Keratinocyte (primary cell): ENCODE data around the gene PAX5. TPM values are rescaled to one million over a fixed set of nuclear protein-coding genes. Genes with fewer than 3 reads are reported as not detected.

ENCODE experiments used
- DNase-seq: peaks from one replicate; pipeline ENCODE4 v3.0.0-alpha.2; 2011; ENCODE audit warnings: low read depth, missing footprints, low spot score
- FAIRE-seq: peaks from 2 replicates; lab custom pipeline; 2011; peaks lifted over from hg19 to GRCh38; lab: Jason Lieb, UNC
- H2AFZ ChIP-seq: 2 replicates; pipeline ENCODE4 v1.6.0; 2012; ENCODE audit warnings: low read length, control low read depth, inconsistent platforms; ENCODE audit not compliant: control insufficient read depth
- H3K27ac ChIP-seq: 2 replicates; pipeline ENCODE4 v1.5.1; 2011; ENCODE audit warnings: low read length; ENCODE audit not compliant: control insufficient read depth, insufficient read depth
- H3K27me3 ChIP-seq: 3 replicates; pipeline ENCODE4 v1.6.0; 2011; ENCODE audit warnings: low read length; ENCODE audit not compliant: control insufficient read depth, insufficient read depth; ENCODE audit errors: extremely low read depth
- H3K36me3 ChIP-seq, 2 experiments: 2 replicates in 1 of 2; 3 replicates in 1 of 2; pipeline ENCODE4 v1.5.1; 2011; ENCODE audit warnings: low read length in 2 of 2, mild to moderate bottlenecking in 1 of 2; ENCODE audit not compliant: control insufficient read depth in 2 of 2, insufficient read depth in 2 of 2; ENCODE audit errors: extremely low read depth in 1 of 2
- H3K4me1 ChIP-seq: 3 replicates; pipeline ENCODE4 v1.5.1; 2011; ENCODE audit warnings: low read length; ENCODE audit not compliant: control insufficient read depth, insufficient read depth; ENCODE audit errors: extremely low read depth
- H3K4me2 ChIP-seq: 3 replicates; pipeline ENCODE4 v1.6.0; 2011; ENCODE audit warnings: low read depth, low read length; ENCODE audit not compliant: control insufficient read depth, insufficient read depth; ENCODE audit errors: extremely low read depth
- H3K4me3 ChIP-seq, 3 experiments: fragments of 200-600 bp in 1 of 3; sonication (generic) in 1 of 3; 2 replicates in 2 of 3; 3 replicates in 1 of 3; pipeline ENCODE4 v1.5.1; 2011 to 2016; ENCODE audit warnings: low read length in 3 of 3, mild to moderate bottlenecking in 3 of 3, control low read depth in 2 of 3, inconsistent platforms in 1 of 3, low read depth in 1 of 3, mixed read lengths in 1 of 3, mixed run types in 1 of 3, moderate library complexity in 1 of 3; ENCODE audit not compliant: control insufficient read depth in 2 of 3, insufficient read depth in 2 of 3; ENCODE audit errors: extremely low read depth in 1 of 3
- H3K79me2 ChIP-seq: 2 replicates; pipeline ENCODE4 v1.6.0; 2012; ENCODE audit warnings: low read length; ENCODE audit not compliant: control insufficient read depth, insufficient read depth
- H3K9ac ChIP-seq: 3 replicates; pipeline ENCODE4 v1.6.0; 2011; ENCODE audit warnings: low read length; ENCODE audit not compliant: control insufficient read depth, insufficient read depth; ENCODE audit errors: extremely low read depth
- H3K9me1 ChIP-seq: 3 replicates; pipeline ENCODE4 v1.6.0; 2011; ENCODE audit warnings: low read length; ENCODE audit not compliant: control insufficient read depth, insufficient read depth; ENCODE audit errors: extremely low read depth
- H3K9me3 ChIP-seq: 2 replicates; pipeline ENCODE4 v1.5.1; 2012; ENCODE audit warnings: low read depth, low read length; ENCODE audit not compliant: control insufficient read depth
- H4K20me1 ChIP-seq: 3 replicates; pipeline ENCODE4 v1.6.0; 2011; ENCODE audit warnings: low read length; ENCODE audit not compliant: control insufficient read depth, insufficient read depth; ENCODE audit errors: extremely low read depth
- CTCF ChIP-seq, 3 experiments: IDR thresholded peaks in 1 of 3; conservative IDR thresholded peaks in 1 of 3; optimal IDR thresholded peaks in 1 of 3; 2 replicates in 2 of 3; 3 replicates in 1 of 3; pipeline versions ENCODE3 to v1.5.1; 2011; ENCODE audit warnings: low read length in 3 of 3, mild to moderate bottlenecking in 3 of 3, moderate library complexity in 2 of 3, control low read depth in 1 of 3, inconsistent platforms in 1 of 3; ENCODE audit not compliant: insufficient read depth in 2 of 3; ENCODE audit errors: extremely low read depth in 1 of 3
- EZH2 ChIP-seq: IDR thresholded peaks from one replicate; pipeline ENCODE4 v1.6.1; 2012; ENCODE audit warnings: inconsistent platforms, mild to moderate bottlenecking, low read length, moderate library complexity
- dilution Hi-C: fragments of 300-500 bp; cut with MboI; formaldehyde crosslinking; loops from one replicate; pipeline ENCODE4 v1.7.0; 2020; ENCODE audit warnings: low sequenced_read_pairs; ENCODE audit not compliant: extremely low pct_ligation_motif_present
- polyA plus RNA-seq, 5 experiments: library from polyadenylated mRNA; depleted of rRNA in 3 of 5; stranded (reverse) in 3 of 5; stranded (forward) in 1 of 5; unstranded in 1 of 5; fragments of >200 nt; gene quantifications; 1 replicate in 1 of 5; 2 replicates in 3 of 5; 3 replicates in 1 of 5; pipeline versions ENCODE4 v1.2.1 to v1.2.3, GENCODE V29; 2011 to 2012; ENCODE audit warnings: missing spikeins in 2 of 5, low read depth in 1 of 5, low replicate concordance in 1 of 5

Gene PAX5
- polyA plus RNA-seq, 1 donor (not counting 4 experiments of a cell fraction or from before 2014, with no cell fraction given) = not detected

DNA sequence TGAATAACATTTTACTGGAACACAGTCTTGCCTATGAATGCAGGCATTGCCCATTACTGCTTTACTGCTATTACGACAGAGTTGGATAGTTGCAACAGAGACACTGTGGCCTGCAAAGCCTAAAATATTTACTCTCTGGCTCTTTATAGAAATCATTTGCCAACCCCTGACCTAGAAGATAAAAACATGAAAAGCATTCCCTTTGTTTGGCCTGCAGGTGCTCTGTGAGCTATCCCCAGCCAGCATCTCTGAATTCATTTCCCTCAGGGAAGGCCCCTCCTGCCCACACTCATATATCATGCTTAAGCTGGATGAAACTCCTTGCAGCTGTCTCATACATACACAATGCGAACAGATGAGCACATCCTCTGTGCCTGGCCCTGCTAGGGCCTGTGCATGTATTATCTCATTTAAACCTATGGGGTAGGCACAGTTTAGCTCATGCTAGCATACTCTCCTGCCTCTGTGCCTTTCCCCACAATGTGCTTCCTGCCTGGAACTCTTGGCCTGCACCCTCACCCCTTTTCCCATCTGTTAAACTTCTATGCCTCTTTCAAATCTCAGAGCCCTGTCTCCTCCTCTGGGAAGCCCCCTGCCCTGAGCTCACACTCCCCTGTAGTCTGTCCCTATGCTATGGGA lies 193.1 kb downstream of the PAX5 start:
- dilution Hi-C loops = no loop called here
- H3K9ac ChIP-seq = no peak overlapping the region
- no peaks in the 10 kb centered on the region for H3K9me3 ChIP-seq
- FAIRE-seq (no peak), DNase-seq (no peak)
- no peaks in the 10 kb centered on the region for H3K36me3 ChIP-seq
- no peaks in the 10 kb centered on the region for H3K9me1 ChIP-seq
- TF ChIP-seq EZH2 (no peak), CTCF (optimal IDR thresholded peaks at IDR 0.05 in 1 of 3, IDR thresholded peaks at IDR 0.05 in 1 of 3, conservative IDR thresholded peaks at IDR 0.05 in 1 of 3; ENCODE audit: extremely low read depth in 1 of 3, insufficient read depth in 2 of 3, low read length in 3 of 3) (no peak)
- no peaks in the 10 kb centered on the region for H3K4me1 ChIP-seq
- no peak overlapping the region for H3K4me2 ChIP-seq
- no peak overlapping the region for H3K27ac ChIP-seq
- H3K27me3 ChIP-seq = peaks cover 15% of the 10 kb centered on the region
- no peaks in the 10 kb centered on the region for H4K20me1 ChIP-seq
- no peak overlapping the region for H2AFZ ChIP-seq
- H3K79me2 ChIP-seq = no peaks in the 10 kb centered on the region
- no peak overlapping the region for H3K4me3 ChIP-seq

GRCh38 chr9:36839131-36839885 lies 194.8 kb downstream of the PAX5 start:
- Histone ChIP-seq H3K4me1 (no peaks in the 10 kb centered on the region), H3K4me2 (no peak overlapping the region), H3K79me2 (no peaks in the 10 kb centered on the region), H3K27me3 (peaks cover 23% of the 10 kb centered on the region), H3K27ac (no peak overlapping the region), H2AFZ (no peak overlapping the region), H3K36me3 (no peaks in the 10 kb centered on the region), H4K20me1 (no peaks in the 10 kb centered on the region), H3K9ac (no peak overlapping the region), H3K9me3 (no peaks in the 10 kb centered on the region), H3K9me1 (no peaks in the 10 kb centered on the region), H3K4me3 (no peak overlapping the region)
- no peak for TF ChIP-seq CTCF (optimal IDR thresholded peaks at IDR 0.05 in 1 of 3, IDR thresholded peaks at IDR 0.05 in 1 of 3, conservative IDR thresholded peaks at IDR 0.05 in 1 of 3; ENCODE audit: extremely low read depth in 1 of 3, insufficient read depth in 2 of 3, low read length in 3 of 3)
- TF ChIP-seq EZH2 = no peak
- no peak for DNase-seq
- dilution Hi-C loops = no loop called here
- no peak for FAIRE-seq
